ENCODE measurements around the gene PEF1. TPM values are rescaled to one million over a fixed set of nuclear protein-coding genes. Genes with fewer than 3 reads are reported as not detected.

PEF1 gene
- total RNA-seq, 3 donors from 2014 or later (not counting 1 experiment from before 2014, with no cell fraction given): 48.9 to 62.8 (median 49.9) TPM

DNA sequence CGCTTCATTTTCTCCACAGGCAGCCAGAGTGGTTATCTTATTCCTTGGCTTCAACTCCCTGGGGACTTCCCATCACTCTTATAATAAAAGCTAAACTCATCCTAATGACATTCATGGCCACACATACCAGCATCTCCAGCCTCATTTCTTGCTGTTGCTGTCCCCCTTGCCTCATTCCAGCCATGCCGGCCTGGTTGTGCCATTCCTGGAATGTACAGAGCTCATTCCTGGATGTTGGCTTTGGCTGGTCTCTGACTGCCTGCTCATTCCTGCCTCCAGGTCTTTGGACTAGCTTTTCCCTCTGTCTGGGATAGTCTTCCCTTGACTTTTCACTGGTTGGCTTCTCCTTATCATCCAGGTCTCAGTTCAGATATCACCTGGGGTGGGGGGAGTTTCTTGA lies 2.4 kb upstream of the PEF1 start:
- no peak overlapping the region for H3K4me3 ChIP-seq (ENCODE audit: low read length)
- H3K27me3 Mint-ChIP-seq (ENCODE audit: low read depth in 2 of 2): no peaks in the 10 kb centered on the region
- no peak overlapping the region for H3K27ac ChIP-seq (ENCODE audit: low read length)
- H3K9me3 ChIP-seq (ENCODE audit: control insufficient read depth, insufficient read depth, low read length): no peaks in the 10 kb centered on the region
- ATAC-seq (no peak), DNase-seq (no peak)
- H3K4me3 Mint-ChIP-seq: peak overlapping the region; percentile 100
- 95% methylated on average over 2 of the region's 2 CpGs for WGBS (ENCODE audit: insufficient coverage)
- H3K4me1 ChIP-seq (ENCODE audit: control insufficient read depth, insufficient read depth, low read length): peaks cover 23% of the 10 kb centered on the region
- peak overlapping the region; percentile 100 for H3K27ac Mint-ChIP-seq
- H3K36me3 Mint-ChIP-seq: no peaks in the 10 kb centered on the region
- intact Hi-C loops (cut with micrococcal nuclease): no loop called here
- H3K4me1 Mint-ChIP-seq: peaks cover 34 to 39% of the 10 kb centered on the region in 2 donors
- no peaks in the 10 kb centered on the region for H3K27me3 ChIP-seq (ENCODE audit: control insufficient read depth, insufficient read depth, low read length)
- no peaks in the 10 kb centered on the region for H3K9me3 Mint-ChIP-seq
- H3K36me3 ChIP-seq (ENCODE audit: control insufficient read depth, insufficient read depth, low read length): no peaks in the 10 kb centered on the region
- no peak for TF ChIP-seq CTCF (IDR thresholded peaks at IDR 0.05)

DNA sequence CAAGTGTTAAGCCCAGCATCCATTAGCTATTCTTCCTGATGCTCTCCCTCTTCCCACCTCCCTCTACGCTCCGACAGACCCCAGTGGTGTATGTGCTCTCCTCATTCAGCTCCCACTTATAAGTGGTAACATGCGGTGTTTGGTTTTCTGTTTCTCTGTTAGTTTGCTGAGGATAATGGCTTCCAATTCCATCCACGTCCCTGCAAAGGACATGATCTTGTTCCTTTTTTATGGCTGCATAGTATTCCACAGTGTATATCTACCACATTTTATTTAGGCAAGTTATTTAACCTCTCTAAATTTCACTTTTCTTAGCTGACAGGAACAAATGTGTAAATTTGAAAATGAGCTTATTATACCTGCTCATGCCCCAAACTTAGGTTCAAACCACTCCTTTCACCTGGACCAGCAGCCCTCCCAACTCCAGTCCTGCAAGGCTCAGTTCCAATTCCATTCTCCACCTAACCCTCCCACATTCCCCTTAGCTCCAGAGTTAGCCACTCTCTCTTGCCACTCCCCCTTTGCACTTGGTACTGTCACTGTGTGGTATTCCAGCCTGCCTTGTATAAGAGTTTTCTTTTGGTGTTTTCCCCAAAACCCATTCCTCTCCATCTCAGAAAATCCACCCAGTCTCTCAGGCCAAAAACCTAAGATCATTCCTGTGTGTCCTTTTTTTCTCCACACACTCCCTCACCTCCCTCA lies 1.7 kb upstream of the PEF1 start:
- Mint-ChIP-seq H3K27ac (peak overlapping the region; percentile 100), H3K4me1 (peaks cover 34 to 39% of the 10 kb centered on the region in 2 donors), H3K4me3 (peak overlapping the region; percentile 100), H3K27me3 (ENCODE audit: low read depth in 2 of 2) (no peaks in the 10 kb centered on the region), H3K9me3 (no peaks in the 10 kb centered on the region), H3K36me3 (no peaks in the 10 kb centered on the region)
- H3K36me3 ChIP-seq (ENCODE audit: control insufficient read depth, insufficient read depth, low read length): no peaks in the 10 kb centered on the region
- TF ChIP-seq CTCF (IDR thresholded peaks at IDR 0.05): no peak
- no peak overlapping the region for H3K4me3 ChIP-seq (ENCODE audit: low read length)
- H3K9me3 ChIP-seq (ENCODE audit: control insufficient read depth, insufficient read depth, low read length): no peaks in the 10 kb centered on the region
- WGBS (ENCODE audit: insufficient coverage): 86% methylated on average over 4 of the region's 4 CpGs
- H3K27me3 ChIP-seq (ENCODE audit: control insufficient read depth, insufficient read depth, low read length): no peaks in the 10 kb centered on the region
- ATAC-seq: no peak
- intact Hi-C loops (cut with micrococcal nuclease): no loop called here
- H3K4me1 ChIP-seq (ENCODE audit: control insufficient read depth, insufficient read depth, low read length): peaks cover 23% of the 10 kb centered on the region
- no peak overlapping the region for H3K27ac ChIP-seq (ENCODE audit: low read length)
- DNase-seq: no peak

DNA sequence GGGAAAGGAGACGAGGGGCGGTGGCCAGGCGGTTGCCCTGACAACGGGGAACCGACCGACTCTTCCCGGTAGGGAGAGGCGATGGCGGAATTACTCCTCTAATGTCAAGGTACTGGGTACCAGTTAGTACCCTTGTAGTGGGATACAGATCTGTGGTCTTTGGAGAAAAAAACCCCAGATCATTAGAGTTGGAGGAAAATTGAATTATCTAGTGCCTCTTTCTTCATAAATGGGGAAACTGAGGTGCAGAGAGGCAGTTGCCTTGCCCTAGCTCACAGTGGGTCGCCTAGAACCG lies 545 bp upstream of the PEF1 start:
- H3K4me3 Mint-ChIP-seq: peak overlapping the region; percentile 100
- peaks cover 34 to 39% of the 10 kb centered on the region in 2 donors for H3K4me1 Mint-ChIP-seq
- H3K9me3 Mint-ChIP-seq: no peaks in the 10 kb centered on the region
- Histone ChIP-seq H3K4me3 (ENCODE audit: low read length) (peak overlapping the region; percentile 57), H3K9me3 (ENCODE audit: control insufficient read depth, insufficient read depth, low read length) (no peaks in the 10 kb centered on the region), H3K4me1 (ENCODE audit: control insufficient read depth, insufficient read depth, low read length) (peaks cover 23% of the 10 kb centered on the region), H3K27me3 (ENCODE audit: control insufficient read depth, insufficient read depth, low read length) (no peaks in the 10 kb centered on the region), H3K27ac (ENCODE audit: low read length) (peak overlapping the region; percentile 88), H3K36me3 (ENCODE audit: control insufficient read depth, insufficient read depth, low read length) (peaks cover 2% of the 10 kb centered on the region)
- intact Hi-C loops (cut with micrococcal nuclease): no loop called here
- H3K27ac Mint-ChIP-seq: peak overlapping the region; percentile 100
- no peak for ATAC-seq
- no peak for TF ChIP-seq CTCF (IDR thresholded peaks at IDR 0.05)
- under 1% methylated on average over 11 of the region's 11 CpGs for WGBS (ENCODE audit: insufficient coverage)
- H3K36me3 Mint-ChIP-seq: no peaks in the 10 kb centered on the region
- no peak for DNase-seq
- no peaks in the 10 kb centered on the region for H3K27me3 Mint-ChIP-seq (ENCODE audit: low read depth in 2 of 2)
